ENCODE data around the gene TRIM2. TPM values are rescaled to one million over a fixed set of nuclear protein-coding genes. Genes with fewer than 3 reads are reported as not detected.
A peak's percentile ranks its signal among the peaks of the same experiment; 100 is the strongest.

The TRIM2 gene
- total and polyA plus RNA-seq, 9 donors, result 9.5 to 57.5 (median 44.4) TPM

GRCh38 chr4:153257151-153257620 is 52.9 kb downstream of the TRIM2 start:
- H3K36me3 ChIP-seq, result no peaks in the 10 kb centered on the region
- peak in 2 of 5 donors; percentile 35 to 38 for DNase-seq
- H3K27ac ChIP-seq, result no peak overlapping the region
- intact Hi-C loops (cut with DNase I), result no loop called here
- WGBS, 3 donors, result 14 to 45% (median 17%) methylated on average over 11 of the region's 11 CpGs
- no peak overlapping the region for H3K4me3 ChIP-seq
- no peak for TF ChIP-seq EP300 (IDR thresholded peaks at IDR 0.05)
- no peaks in the 10 kb centered on the region for H3K27me3 ChIP-seq
- H3K4me1 ChIP-seq (ENCODE audit: insufficient read depth), result peaks cover 5% of the 10 kb centered on the region
- no peaks in the 10 kb centered on the region for H3K9me3 ChIP-seq

- Histone ChIP-seq H3K4me3 (no peak overlapping the region), H3K27me3 (no peaks in the 10 kb centered on the region), H3K27ac (no peak overlapping the region), H3K4me1 (ENCODE audit: insufficient read depth) (peaks cover 6% of the 10 kb centered on the region), H3K9me3 (no peaks in the 10 kb centered on the region), H3K36me3 (no peaks in the 10 kb centered on the region)
- intact Hi-C loops (cut with DNase I), result no loop called here
- 83 to 89% (median 84%) methylated on average over 5 of the region's 5 CpGs for whole genome bisulfite sequencing, 3 donors
- TF ChIP-seq POLR2A (IDR thresholded peaks at IDR 0.05) (no peak), EP300 (IDR thresholded peaks at IDR 0.05) (no peak), CTCF (IDR thresholded peaks at IDR 0.05) (no peak)
- DNase-seq, result no peak
These were observed 53.7 kb downstream of the TRIM2 start for GRCh38 chr4:153257991-153258390.

- TF ChIP-seq CTCF (IDR thresholded peaks at IDR 0.05), result no peak
- no peak for TF ChIP-seq EP300 (IDR thresholded peaks at IDR 0.05)
- no peak for TF ChIP-seq POLR2A (IDR thresholded peaks at IDR 0.05)
- Histone ChIP-seq H3K9me3 (no peaks in the 10 kb centered on the region), H3K27ac (no peak overlapping the region), H3K36me3 (no peaks in the 10 kb centered on the region), H3K4me1 (ENCODE audit: insufficient read depth) (peaks cover 6% of the 10 kb centered on the region), H3K4me3 (no peak overlapping the region), H3K27me3 (no peaks in the 10 kb centered on the region)
- intact Hi-C loops (cut with DNase I), result no loop called here
- DNase-seq, result no peak
- 53 to 68% (median 63%) methylated on average over 4 of the region's 4 CpGs for WGBS, 3 donors
These were observed 54.5 kb downstream of the TRIM2 start for GRCh38 chr4:153258750-153259149.

- 65 to 70% (median 68%) methylated on average over 4 of the region's 4 CpGs for WGBS, 3 donors
- H3K4me1 ChIP-seq (ENCODE audit: insufficient read depth), result peaks cover 6% of the 10 kb centered on the region
- H3K36me3 ChIP-seq, result no peaks in the 10 kb centered on the region
- no peak overlapping the region for H3K27ac ChIP-seq
- no peak for DNase-seq
- TF ChIP-seq EP300 (IDR thresholded peaks at IDR 0.05) (no peak), POLR2A (IDR thresholded peaks at IDR 0.05) (no peak), CTCF (IDR thresholded peaks at IDR 0.05) (no peak)
- no peak overlapping the region for H3K4me3 ChIP-seq
- no peaks in the 10 kb centered on the region for H3K9me3 ChIP-seq
- no peaks in the 10 kb centered on the region for H3K27me3 ChIP-seq
- intact Hi-C loops (cut with DNase I), result no loop called here
These were observed 55.4 kb downstream of the TRIM2 start for GRCh38 chr4:153259661-153260060.

- Histone ChIP-seq H3K36me3 (no peaks in the 10 kb centered on the region), H3K4me3 (no peak overlapping the region), H3K27me3 (no peaks in the 10 kb centered on the region), H3K27ac (no peak overlapping the region), H3K9me3 (no peaks in the 10 kb centered on the region), H3K4me1 (ENCODE audit: insufficient read depth) (peaks cover 6% of the 10 kb centered on the region)
- intact Hi-C loops (cut with DNase I), result no loop called here
- WGBS, 3 donors, result 84 to 88% (median 86%) methylated on average over 3 of the region's 3 CpGs
- no peak for DNase-seq
- TF ChIP-seq CTCF (IDR thresholded peaks at IDR 0.05) (no peak), POLR2A (IDR thresholded peaks at IDR 0.05) (no peak), EP300 (IDR thresholded peaks at IDR 0.05) (no peak)
These were observed 55.9 kb downstream of the TRIM2 start for GRCh38 chr4:153260132-153260531.
